Activated T-helper 1 cell treated with Interleukin-2 at 50 U/mL for 16 hours (primary cell): Measurements from ENCODE around the gene IZUMO4.

Source experiments
- DNase-seq: peaks from one replicate; pipeline ENCODE4 v3.0.0-alpha.2; 2020; ENCODE audit warnings: low read depth

Gene IZUMO4

GRCh38 chr19:2059422-2060201 lies 37.1 kb upstream of the IZUMO4 start:
- no peak for DNase-seq

- DNase-seq, result no peak
These were observed 35.7 kb upstream of the IZUMO4 start for GRCh38 chr19:2060884-2061494.

GRCh38 chr19:2061495-2062388 lies 35.0 kb upstream of the IZUMO4 start:
- DNase-seq, result peak; percentile 99

GRCh38 chr19:2062389-2062729 lies 34.4 kb upstream of the IZUMO4 start:
- DNase-seq, result no peak

GRCh38 chr19:2062770-2063169 lies 33.9 kb upstream of the IZUMO4 start:
- DNase-seq, result no peak

GRCh38 chr19:2063824-2064223 lies 32.9 kb upstream of the IZUMO4 start:
- DNase-seq, result no peak

GRCh38 chr19:2064395-2064787 lies 32.3 kb upstream of the IZUMO4 start:
- no peak for DNase-seq

GRCh38 chr19:2064788-2065524 lies 31.8 kb upstream of the IZUMO4 start:
- DNase-seq, result no peak

GRCh38 chr19:2070436-2070827 lies 26.3 kb upstream of the IZUMO4 start:
- DNase-seq, result no peak

- DNase-seq, result no peak
These were observed 25.6 kb upstream of the IZUMO4 start for GRCh38 chr19:2070986-2071673.

GRCh38 chr19:2072757-2073551 lies 23.8 kb upstream of the IZUMO4 start:
- DNase-seq, result no peak

GRCh38 chr19:2076526-2076944 lies 20.2 kb upstream of the IZUMO4 start:
- DNase-seq, result no peak

GRCh38 chr19:2077398-2077797 lies 19.3 kb upstream of the IZUMO4 start:
- no peak for DNase-seq

GRCh38 chr19:2077833-2078619 lies 18.7 kb upstream of the IZUMO4 start:
- DNase-seq, result no peak

- no peak for DNase-seq
These were observed 17.4 kb upstream of the IZUMO4 start for GRCh38 chr19:2079076-2079864.

GRCh38 chr19:2079865-2080301 lies 16.8 kb upstream of the IZUMO4 start:
- no peak for DNase-seq

GRCh38 chr19:2080336-2080988 lies 16.3 kb upstream of the IZUMO4 start:
- DNase-seq, result no peak
